T-helper 1 cell treated with Interleukin-12 subunit alpha and Interleukin-12 subunit beta and Interleukin-4 antibody, amounts not matched to agents 30 ng/mL and 1 ng/mL, for 36 hours (primary cell): Measurements from ENCODE around the gene TEKT5. TPM values are rescaled to one million over a fixed set of nuclear protein-coding genes. Genes with fewer than 3 reads are reported as not detected.

Experiments
- intact Hi-C: fragments of 100-400 bp; cut with micrococcal nuclease; formaldehyde crosslinking; loops from one replicate; pipeline ENCODE4 v1.15.1; 2024
- total RNA-seq: library from RNA; stranded (reverse); gene quantifications from 2 replicates; pipeline ENCODE4 v1.2.3, GENCODE V29; 2022

TEKT5 gene
- total RNA-seq, 1 donor from 2014 or later = not detected

DNA sequence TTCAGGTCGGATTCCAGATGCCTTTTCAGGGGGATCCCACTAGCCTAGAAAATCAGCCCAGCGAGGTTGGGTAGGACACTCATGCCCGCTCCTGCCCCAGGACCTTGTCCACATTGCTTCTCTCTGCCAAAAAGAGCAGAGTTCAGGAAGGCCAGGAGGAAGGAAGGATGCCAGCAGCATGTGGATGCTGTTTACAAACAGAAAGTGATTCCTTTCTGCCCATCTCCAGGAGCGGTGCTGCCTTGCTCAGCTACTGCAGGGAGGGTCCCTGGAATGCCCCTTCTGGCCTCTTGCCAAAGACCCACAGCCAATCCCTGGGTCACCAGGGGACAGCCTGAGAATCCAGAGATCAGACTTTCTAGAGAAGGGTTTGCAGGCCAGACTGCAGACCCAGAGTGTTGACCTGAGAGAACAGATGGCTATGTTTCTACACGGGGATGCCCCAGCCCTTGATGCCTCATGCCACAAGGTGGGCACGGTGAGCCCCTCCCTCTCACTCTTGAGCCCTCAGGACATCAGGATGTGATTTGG is 82.0 kb downstream of the TEKT5 start:
- intact Hi-C loops = no loop called here

DNA sequence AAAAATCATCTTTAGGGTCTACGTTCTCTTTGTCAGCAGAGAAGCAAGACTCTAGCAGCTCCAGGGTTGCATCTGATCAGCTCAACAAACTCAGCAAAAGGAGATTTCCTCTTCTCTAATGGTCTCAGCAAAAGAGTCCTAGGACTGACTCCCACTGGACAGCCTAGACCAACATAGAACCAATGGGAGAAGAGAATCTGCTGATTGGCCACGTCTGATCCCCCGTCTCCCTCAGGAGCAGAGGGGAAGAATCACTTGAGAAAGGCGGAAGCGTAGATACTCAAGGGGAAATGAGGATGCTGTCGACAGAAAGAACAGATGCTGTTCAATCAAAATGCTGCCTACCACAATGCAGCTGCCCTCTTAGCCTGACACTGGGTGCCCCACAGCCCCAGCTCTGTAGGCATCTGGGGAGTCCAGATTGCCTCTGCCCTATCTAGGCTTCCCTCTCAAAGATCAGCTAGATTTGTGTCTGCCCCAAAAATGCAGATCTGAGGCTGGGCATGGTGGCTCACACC is 82.8 kb downstream of the TEKT5 start:
- intact Hi-C loops = no loop called here

DNA sequence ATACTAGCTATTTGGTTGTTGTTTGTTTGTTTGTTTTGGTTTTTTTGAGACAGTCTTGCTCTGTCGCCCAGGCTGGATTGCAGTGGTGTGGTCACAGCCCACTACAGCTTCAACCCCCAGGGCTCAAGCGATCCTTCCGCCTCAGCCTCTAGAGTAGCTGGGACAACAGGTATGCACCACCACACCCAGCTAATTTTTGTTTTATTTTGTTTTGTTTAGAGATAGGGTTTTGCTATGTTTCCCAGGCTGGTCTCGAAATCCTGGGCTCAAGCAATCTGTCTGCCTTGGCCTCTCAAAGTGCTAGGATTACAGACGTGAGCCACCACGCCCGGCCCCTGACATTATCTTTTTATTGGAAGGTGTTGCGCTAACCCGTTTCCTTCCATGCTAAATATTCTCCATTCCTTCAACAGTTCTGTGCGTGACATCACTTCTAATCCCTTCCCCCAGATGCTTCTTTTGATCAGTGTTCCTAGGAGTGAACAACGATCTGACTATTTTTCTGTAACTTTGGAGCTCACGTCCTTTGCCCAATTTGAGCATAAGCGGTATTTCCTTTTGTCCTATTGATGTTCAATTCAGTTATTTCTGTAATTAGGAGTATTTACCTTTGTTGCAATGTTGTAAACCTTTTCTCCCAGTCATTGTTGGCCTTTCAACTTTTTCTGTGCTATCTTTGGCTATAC is 84.1 kb downstream of the TEKT5 start:
- intact Hi-C loops = no loop called here

DNA sequence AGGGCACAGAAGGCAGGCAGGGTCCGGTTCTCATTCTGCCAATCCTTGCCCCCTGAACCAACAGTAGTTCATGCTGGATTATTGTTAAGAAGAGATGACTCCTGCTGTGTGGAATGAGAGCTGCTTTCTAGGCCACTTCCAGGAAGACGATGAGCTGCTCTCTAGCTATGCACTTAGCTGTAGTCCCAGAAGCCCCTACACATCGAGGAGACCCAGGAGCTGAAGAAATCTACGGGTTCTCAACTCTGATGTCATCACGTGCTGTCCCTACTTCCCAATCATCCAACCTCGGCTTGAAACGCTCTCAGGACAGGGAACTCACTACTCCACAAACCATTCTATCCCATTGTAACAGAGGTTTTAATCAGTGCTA is 85.3 kb downstream of the TEKT5 start:
- intact Hi-C loops = no loop called here

DNA sequence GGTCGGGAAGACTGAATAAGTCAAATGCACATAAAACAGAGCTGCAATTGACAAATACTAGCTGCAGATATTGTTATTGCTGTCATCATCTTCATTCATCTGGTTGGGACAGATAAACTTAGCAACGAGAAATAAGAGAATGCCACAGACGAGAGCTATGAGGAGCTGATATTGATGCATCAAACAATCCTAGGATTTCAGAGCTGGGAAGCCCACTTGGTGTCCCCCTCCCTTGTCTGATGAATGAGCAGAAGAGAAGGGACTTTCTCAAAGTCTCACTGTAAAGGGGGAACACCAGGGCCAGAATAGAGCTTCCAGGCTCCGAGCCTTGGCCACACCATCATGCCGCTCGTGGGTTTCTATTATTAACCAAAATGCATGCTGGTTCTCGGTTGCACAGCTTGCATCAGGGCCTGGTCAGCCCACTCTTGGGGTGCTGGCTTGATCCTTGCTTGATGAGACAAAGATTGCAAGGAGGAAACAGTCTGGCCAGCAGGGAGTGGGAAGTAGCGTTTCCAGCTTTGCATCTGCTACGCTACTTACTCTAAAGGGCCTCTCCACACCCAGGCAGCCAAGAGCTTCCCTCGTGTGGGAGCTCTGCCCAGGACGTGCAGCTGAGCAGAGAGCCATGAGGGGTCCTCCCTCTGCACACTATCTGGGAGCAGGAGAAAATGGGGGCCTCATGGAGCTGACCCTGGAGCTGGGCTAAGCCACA is 85.9 kb downstream of the TEKT5 start:
- intact Hi-C loops = no loop called here

DNA sequence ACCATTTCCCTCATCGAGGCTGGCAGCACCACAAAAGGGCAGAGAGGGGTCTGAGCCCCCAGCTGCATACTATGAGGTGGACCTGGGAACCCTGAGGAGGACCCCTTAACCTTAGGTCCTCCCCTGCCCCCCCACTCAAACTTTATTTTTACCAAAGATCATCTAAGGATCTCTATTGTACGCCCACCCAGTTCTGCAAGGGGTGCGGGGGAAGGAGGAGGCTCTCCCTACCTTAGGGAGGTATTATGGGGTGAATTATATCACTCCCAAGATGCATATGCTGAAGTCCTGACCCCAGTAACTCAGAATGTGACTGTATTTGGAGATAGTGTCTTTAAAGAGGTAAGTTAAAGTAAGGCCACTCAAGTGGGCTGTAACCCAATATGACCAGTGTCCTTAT is 87.6 kb downstream of the TEKT5 start:
- intact Hi-C loops = no loop called here

DNA sequence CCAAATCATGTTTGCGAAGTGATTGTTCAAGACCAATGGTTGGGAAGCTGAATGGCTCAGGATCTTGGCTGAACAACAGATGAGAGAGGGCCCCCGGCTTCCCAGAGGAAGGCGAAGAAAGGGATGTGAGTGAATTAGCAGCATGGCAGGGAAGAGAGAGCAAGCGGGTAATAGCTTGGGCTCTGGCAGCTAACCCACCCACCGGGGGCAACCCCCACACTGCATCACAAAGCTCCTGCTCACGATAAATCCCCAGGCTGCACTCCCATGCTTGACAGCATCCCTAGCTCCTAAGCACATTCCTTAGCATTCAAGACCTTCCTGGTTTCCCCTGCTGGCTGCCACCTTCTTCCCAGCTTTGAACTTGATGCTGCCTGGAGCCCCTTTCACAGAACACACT is 88.1 kb downstream of the TEKT5 start:
- intact Hi-C loops = no loop called here

DNA sequence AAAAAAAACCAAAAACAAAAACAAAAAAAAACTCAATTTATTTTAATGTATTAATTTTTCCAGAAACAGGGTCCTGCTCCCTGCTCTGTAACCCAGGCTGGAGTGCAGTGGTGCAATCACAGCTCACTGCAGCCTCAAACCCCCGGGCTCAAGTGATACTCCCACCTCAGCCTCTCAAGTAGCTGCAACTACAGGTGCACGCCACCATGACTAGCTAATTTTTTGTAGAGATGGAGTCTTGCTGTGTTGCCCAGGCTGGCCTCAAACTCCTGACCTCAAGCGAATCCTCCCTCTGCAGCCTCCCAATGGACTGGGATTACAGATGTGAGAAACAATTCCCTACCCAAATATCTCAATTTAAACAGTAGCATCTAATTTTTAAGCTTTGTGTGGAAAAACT is 89.1 kb downstream of the TEKT5 start:
- intact Hi-C loops = no loop called here

DNA sequence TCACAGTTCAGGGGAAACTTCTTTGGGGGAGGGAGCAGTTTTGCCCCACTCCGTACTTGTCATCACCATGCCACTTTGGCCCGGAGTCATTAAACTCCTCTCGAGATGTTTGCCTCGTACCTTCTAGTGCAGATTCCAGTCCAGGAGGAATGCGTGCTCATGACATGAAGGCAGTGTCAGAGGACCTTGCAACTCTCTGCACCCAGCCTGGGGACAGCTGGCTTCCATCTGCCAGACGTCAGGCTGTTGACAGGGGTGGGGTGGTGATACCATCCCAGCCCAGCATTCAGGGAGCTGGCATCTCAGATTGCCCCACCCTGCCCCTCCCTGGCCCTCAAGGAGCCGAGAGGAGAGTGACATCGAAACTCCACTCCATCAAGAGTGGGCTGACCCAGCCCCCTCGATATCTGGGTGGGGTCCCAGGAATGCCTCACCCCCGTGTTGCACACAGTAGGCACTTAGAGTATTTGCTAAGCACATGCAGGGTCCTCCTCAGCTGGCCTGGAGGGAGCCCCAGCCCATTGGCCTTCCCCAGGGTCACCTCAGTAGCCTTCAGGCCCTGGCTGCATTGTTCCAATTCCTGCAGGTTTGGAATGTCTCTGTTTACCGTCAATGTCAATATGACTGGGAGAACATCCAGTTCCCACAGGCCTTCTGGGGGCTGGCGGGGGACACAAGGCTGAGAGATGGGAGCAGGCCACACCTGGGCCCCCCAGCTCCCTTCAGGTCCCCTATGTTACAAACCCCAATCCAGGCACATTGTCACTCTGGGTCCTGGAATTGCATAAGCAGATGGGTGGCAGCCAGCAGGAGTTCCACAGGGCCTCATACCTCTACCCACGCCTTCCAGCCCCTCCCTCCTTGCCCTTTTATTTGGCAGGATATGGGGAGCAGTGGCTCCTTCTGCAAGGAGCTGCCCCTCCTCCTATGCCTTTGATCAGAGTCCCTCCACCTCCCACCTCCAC is 93.0 kb downstream of the TEKT5 start:
- intact Hi-C loops = no loop called here

DNA sequence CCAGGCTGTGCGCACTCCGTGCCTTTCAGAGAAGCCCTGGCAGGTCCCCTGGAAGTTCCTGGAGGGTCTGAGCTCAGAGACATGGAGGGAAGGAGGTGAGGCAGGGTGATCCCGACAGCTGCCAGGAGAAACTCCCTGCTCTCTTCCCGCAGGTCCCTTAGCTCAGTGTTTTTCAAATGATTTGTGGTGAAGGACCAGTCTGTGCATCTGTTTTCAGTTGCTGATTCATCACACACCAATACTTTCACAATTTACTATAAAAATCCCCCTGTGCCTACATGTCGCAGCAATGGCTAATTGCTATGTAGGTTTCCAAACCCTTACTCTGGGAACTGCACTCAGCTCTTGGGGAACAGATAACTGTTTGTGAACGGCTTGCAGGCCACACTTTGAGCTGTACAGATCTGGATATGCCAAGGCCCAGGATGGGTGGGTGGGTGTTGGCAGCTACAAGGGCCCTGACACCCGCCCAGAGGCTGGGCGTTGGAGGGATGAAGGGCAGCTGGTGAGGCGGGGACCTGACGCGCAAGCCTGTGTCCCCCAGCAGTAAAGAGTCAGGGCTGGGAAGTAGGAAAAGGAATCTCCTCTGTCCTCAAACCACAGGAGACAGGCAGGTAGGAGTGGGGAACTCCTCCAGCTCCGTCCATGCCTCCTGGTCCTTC is 93.8 kb downstream of the TEKT5 start:
- intact Hi-C loops = no loop called here

DNA sequence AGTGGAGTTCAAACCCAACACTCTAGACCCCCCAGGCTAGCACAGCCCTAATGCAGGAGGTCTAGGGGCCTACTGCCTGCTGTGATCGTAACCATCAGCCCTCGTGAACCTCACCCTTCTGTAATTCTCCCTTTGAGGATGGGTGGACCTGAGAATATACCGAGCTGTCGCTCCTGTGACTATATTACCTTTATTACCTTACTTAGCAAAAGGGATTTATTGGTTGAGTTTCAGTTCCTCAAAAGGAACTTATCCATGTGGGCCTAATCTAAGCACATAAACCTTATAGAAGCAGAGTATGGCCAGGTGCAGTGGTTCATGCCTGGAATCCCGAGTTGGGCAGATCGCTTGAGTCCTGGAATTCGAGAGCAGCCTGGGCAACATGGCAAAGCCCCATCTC is 95.1 kb downstream of the TEKT5 start:
- intact Hi-C loops = no loop called here

DNA sequence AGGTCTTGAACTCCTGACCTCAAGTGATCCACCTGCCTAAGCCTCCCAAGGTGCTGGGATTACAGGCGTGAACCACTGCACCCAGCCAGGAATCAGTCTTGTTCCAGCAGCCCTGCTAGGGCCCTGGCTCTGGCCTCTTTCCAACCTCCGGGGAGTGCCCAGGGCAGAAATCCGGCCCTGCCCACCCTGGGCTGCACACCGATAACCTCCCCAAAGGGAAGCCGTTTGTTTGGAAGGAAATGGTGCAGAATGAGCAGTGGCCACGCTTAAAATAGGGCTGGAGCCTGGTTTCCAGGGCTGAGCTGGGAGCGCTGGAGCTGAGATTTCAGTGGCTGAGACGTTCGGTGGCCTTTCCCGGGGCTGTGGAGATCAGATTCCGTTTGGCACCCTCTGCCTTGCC is 96.6 kb downstream of the TEKT5 start:
- intact Hi-C loops = no loop called here

DNA sequence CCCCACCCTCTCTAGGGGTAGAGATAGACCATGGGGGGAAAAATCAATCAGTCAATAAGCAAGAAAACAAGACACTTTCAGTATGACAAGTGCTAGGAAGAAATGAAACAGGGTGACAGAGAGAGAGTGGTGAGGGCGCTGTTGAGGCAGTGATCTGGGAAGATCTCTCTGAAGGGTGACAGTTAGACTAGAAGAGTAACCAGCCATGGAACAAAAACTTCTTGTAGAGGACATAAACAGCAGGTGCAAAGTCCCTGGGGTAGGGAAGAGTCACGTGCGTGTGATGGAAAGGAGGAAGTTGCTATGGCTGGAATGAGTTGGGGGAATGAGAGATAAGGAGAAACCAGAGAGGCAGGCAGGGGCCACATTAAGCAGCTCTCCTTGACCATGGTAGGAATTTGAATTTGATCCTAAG is 97.5 kb downstream of the TEKT5 start:
- intact Hi-C loops = no loop called here

DNA sequence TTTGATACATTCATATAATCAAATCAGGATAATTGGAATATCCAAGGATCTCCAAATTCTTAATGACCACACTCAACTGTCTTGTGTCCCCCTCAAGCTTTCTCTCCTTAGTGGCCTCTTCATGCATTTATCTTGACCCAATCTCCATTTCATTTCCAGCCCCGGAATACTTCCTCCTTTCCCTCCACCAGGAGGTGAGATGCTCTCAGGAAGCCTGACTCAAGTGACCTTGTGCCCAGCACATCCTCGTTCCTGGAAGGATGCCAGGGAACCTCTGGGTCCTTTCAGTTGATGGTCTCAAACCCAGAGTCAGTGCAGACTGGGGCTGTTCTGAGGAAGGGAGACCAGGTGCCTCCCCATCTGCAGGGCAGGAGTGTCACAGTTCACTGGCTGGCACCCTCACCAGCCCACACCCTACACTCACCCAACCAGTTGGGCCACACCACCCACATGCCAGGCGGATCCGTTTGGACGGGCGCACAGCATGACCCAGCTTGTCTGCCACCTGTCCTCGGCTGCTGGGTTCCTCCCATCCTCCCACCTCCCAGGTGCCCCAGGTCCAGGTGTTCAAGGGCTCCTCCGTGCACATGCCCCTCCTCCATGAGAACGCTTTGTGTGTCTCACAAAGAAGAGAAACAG is 100.3 kb downstream of the TEKT5 start:
- intact Hi-C loops = no loop called here

DNA sequence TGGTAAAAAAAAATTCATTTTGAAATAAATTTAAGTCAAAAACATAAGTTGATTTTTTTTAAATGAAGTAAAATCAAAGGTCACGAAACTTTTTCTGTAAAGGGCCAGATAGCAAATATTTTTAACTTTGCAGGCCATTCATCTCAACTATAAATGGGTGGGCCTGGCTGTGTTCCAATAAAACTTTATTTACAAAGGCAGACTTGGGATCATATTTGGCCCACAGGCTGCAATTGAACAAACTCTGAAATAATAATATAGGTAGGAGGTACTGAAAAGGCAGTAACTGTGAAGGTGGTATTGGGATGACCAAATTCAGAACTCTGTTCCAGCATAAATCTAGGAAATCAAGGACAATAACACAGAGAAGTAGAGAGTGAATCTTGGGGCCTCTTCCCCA is 102.1 kb downstream of the TEKT5 start:
- intact Hi-C loops = no loop called here

DNA sequence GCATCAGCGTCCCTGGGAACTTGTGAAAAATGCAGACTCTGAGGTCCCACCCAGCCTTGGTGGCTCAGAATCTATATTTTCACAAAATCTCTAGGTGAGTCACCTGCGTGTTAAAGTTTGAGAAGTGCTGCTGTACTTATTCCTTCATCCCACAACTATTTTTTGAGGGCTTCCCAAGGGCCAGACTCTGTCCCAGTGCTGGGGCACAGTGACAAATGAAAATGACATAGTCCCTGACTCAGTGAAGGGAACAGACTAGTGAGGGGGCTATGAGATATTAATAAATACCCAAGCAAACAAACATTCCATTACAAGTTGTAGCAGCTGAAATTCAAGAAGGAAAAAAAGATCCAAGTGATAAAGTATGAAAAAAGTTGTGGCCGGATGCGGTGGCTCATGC is 104.4 kb downstream of the TEKT5 start:
- intact Hi-C loops = no loop called here

DNA sequence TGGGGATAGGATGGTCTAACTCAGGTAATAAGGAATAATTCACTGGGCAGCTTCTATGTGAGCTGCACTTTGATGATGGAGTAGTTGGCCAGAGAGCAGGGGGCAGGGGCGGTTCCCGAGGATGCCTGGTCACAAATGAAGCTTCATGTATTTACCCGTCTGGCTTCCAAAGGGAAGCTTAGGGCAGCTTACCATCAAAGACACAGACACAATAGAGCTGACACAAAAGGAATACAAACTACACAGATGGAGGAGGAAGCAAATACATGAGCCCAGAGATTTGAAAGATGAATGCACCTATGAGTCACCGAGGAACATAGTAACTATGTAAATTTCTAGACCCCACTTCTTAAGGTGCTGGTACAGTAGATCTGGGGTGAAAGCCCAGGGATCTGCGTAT is 105.6 kb downstream of the TEKT5 start:
- intact Hi-C loops = no loop called here

DNA sequence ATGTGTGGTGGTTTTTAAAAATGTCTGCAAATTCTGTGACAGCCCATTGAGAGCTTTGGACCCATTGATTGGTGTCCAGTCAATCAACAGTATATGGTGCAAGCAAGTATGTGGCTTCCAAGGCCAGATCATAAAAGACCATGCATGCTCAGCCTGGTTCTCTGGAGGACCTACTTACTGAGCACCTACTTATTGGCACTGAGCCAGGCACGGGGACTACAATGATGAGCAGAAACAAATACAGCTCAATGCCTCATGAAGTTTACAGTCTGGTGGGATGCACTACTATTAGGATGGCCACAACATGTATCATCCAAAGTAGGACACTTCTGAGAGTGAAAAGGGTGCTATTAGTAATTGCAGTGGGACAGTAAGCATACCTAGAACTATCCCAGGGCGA is 107.1 kb downstream of the TEKT5 start:
- intact Hi-C loops = no loop called here

DNA sequence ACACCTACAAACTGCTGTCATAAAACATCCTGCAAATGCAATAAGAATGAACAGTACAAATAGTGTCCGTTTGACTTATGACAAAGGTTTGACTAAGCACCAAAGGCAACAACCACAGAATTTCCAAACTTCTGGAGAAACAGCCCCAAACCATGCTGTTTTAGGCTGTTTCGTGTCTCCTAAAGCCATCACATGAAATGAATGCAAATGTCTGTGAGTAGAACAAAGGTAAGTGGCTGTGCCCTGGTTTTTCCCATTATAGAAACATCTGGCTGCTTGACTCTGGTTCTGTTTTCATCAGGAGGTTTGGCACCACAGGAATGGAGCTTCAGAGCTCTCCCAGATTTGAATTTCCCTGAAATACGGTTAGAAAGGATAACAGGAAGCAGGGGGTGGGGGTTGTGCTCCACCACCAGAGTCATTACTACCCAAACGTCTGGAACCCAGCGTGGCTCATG is 109.7 kb downstream of the TEKT5 start:
- intact Hi-C loops = no loop called here

DNA sequence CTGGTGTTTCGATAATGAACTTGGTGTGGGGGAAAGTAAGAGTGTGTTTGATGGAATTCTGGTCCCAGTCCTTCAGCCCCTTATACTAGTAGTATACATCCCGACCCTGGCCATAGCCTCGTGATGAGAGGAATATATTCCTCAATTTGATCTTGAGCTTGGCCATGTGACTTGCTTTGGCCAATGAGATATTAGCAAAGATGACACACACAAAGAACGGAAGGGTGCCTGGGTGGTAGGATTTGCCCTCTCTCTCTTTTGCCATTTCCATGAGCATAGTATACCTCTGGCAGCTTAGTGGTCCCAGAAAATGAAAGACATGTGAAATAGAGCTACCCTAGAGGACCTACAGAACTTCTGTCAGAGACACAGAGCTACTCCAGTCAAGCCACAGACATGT is 111.5 kb downstream of the TEKT5 start:
- intact Hi-C loops = no loop called here

DNA sequence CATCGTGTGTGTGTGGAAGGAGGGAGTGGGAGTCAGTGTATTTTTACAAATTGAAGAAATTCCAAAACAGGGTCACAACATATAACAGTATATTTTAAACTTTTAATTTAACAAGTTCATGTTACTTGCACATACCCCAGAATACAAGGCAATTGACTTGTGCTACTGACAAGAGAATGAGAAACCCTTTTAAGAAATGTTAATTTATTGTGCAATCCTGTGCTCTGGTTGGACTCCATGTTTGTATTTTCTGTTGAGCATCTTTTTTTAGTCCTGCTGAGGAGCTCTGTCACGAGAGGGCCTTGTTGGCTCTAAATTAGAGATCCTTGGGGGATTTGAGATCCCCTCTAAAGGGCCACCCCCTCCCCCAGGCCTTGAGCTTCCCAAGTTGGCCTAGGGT is 113.2 kb downstream of the TEKT5 start:
- intact Hi-C loops = no loop called here
